Hematopoietic multipotent progenitor cell treated with erythropoietin and hydrocortisone succinate and interleukin-3 and kit ligand, for 17 days (in vitro differentiated cells): ENCODE data around the gene TGM4.

Experiments
- DNase-seq: peaks from one replicate; pipeline ENCODE4 v3.0.0-alpha.2; 2015; ENCODE audit warnings: low spot score

TGM4 gene

GRCh38 chr3:44954962-44955361 is 80.6 kb downstream of the TGM4 start:
- DNase-seq = no peak

GRCh38 chr3:44955917-44956316 is 81.5 kb downstream of the TGM4 start:
- DNase-seq = no peak

- DNase-seq = no peak
Observed at GRCh38 chr3:44957986-44958385, 83.6 kb downstream of the TGM4 start.

- DNase-seq = no peak
Observed at GRCh38 chr3:44958386-44958785, 84.0 kb downstream of the TGM4 start.

- DNase-seq = no peak
Observed at GRCh38 chr3:44960387-44961026, 86.1 kb downstream of the TGM4 start.

- no peak for DNase-seq
Observed at GRCh38 chr3:44961888-44962287, 87.5 kb downstream of the TGM4 start.

GRCh38 chr3:44962621-44963393 is 88.4 kb downstream of the TGM4 start:
- DNase-seq = no peak

GRCh38 chr3:44963571-44964325 is 89.3 kb downstream of the TGM4 start:
- no peak for DNase-seq
